Nephron (organoid): ENCODE results near the gene CAGE1.

Source experiments
- H3K27ac Mint-ChIP-seq, 3 experiments: 2 replicates each; pipeline ENCODE4 v1.8.0; 2020; ENCODE audit warnings: mixed read lengths in 3 of 3, mild to moderate bottlenecking in 2 of 3, moderate library complexity in 1 of 3
- H3K27me3 Mint-ChIP-seq: 2 replicates; pipeline ENCODE4 v1.8.0; 2021; ENCODE audit warnings: low read depth, mild to moderate bottlenecking, moderate library complexity, mixed read lengths
- H3K36me3 Mint-ChIP-seq: 2 replicates; pipeline ENCODE4 v1.8.0; 2020; ENCODE audit warnings: low read depth, mixed read lengths
- H3K4me1 Mint-ChIP-seq: 2 replicates; pipeline ENCODE4 v1.8.0; 2020; ENCODE audit warnings: mixed read lengths
- H3K4me3 Mint-ChIP-seq, 3 experiments: 2 replicates each; pipeline ENCODE4 v1.8.0; 2020; ENCODE audit warnings: mild to moderate bottlenecking in 3 of 3, mixed read lengths in 3 of 3, moderate library complexity in 2 of 3
- H3K9me3 Mint-ChIP-seq: 2 replicates; pipeline ENCODE4 v1.8.0; 2020; ENCODE audit warnings: mixed read lengths
- CTCF ChIP-seq, 3 experiments: fragments of 200-600 bp; sonication (generic); IDR thresholded peaks; one replicate each; pipeline ENCODE4 v1.5.0; 2021; ENCODE audit warnings: antibody characterized with exemption in 3 of 3; ENCODE audit not compliant: unreplicated experiment in 3 of 3

Gene CAGE1

DNA sequence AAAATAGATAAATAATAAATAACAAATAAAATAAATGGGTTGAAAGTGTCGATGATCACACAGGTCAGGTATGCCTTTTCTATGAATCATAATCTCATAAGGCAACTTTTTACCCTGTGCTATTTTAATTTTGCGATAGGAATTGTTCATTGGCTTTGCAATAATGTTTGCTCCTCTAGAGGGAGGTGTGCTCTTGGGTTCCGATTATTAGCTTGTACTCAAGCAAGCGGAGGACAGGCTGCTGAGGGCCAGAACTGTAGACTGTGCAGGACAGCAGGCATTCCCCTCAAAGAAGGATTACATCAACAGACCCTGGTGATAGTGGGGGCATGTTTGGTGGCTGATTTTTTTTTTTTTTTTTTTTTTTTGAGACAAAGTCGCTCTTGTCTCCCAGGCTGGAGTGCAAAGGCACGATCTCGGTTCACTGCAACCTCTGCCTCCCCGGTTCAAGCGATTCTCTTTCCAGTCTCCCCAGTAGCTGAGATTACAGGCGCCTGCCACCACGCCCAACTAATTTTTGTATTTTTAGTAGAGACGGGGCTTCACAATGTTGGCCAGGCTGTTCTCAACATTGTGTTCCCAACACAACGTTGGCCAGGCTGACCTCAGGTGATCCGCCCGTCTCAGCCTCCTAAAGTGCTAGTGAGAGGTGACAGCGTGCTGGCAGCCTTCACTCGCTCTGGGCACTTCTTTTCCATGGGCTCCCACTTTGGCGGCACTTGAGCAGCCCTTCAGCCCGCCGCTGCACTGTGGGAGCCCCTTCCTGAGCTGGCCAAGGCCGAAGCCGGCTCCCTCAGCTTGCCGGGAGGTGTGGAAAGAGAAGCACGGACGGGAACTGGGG lies 35.6 kb upstream of the CAGE1 start:
- Mint-ChIP-seq H3K9me3 (no peaks in the 10 kb centered on the region), H3K27me3 (peaks cover 4% of the 10 kb centered on the region), H3K27ac (no peak overlapping the region), H3K4me3 (no peak overlapping the region), H3K36me3 (no peaks in the 10 kb centered on the region), H3K4me1 (no peaks in the 10 kb centered on the region)
- peak in 2 of 3 experiments; percentile 39 to 44 for TF ChIP-seq CTCF (IDR thresholded peaks at IDR 0.05; ENCODE audit: unreplicated experiment in 3 of 3)

GRCh38 chr6:7424058-7424457 lies 34.5 kb upstream of the CAGE1 start:
- Mint-ChIP-seq H3K9me3 (no peaks in the 10 kb centered on the region), H3K27me3 (peaks cover 4% of the 10 kb centered on the region), H3K36me3 (no peaks in the 10 kb centered on the region), H3K27ac (no peak overlapping the region), H3K4me1 (no peaks in the 10 kb centered on the region), H3K4me3 (no peak overlapping the region)
- no peak for TF ChIP-seq CTCF (IDR thresholded peaks at IDR 0.05; ENCODE audit: unreplicated experiment in 3 of 3)

GRCh38 chr6:7421066-7421465 lies 31.5 kb upstream of the CAGE1 start:
- no peak for TF ChIP-seq CTCF (IDR thresholded peaks at IDR 0.05; ENCODE audit: unreplicated experiment in 3 of 3)
- H3K27me3 Mint-ChIP-seq, result no peaks in the 10 kb centered on the region
- no peaks in the 10 kb centered on the region for H3K9me3 Mint-ChIP-seq
- peaks cover 4% of the 10 kb centered on the region for H3K4me1 Mint-ChIP-seq
- no peak overlapping the region for H3K4me3 Mint-ChIP-seq
- H3K36me3 Mint-ChIP-seq, result peaks cover 16% of the 10 kb centered on the region
- H3K27ac Mint-ChIP-seq, result no peak overlapping the region

DNA sequence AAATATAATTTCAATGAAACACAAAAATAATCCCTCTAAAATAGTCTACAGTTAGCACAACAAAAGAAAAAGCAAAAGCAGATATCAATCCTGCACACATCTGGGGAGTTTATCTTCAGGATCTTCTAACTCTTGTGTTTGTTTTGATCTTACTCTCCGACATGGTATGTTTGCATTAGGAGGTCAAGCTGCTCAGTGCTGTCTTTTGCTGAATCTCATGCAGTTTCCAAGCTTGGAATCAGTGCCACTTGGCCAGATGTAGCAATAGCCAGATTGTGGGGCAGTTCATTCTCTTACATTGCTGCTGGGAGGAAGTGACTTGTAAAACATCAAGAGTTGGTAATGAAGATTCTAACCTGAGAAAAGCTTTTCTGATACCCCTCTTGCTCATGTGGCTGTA lies 29.5 kb upstream of the CAGE1 start:
- TF ChIP-seq CTCF (IDR thresholded peaks at IDR 0.05; ENCODE audit: unreplicated experiment in 3 of 3), result no peak
- Mint-ChIP-seq H3K27ac (peak overlapping the region in 1 of 3 experiments; percentile 12), H3K36me3 (peaks cover 30% of the 10 kb centered on the region), H3K4me1 (peaks cover 4% of the 10 kb centered on the region), H3K9me3 (no peaks in the 10 kb centered on the region), H3K27me3 (no peaks in the 10 kb centered on the region), H3K4me3 (no peak overlapping the region)

DNA sequence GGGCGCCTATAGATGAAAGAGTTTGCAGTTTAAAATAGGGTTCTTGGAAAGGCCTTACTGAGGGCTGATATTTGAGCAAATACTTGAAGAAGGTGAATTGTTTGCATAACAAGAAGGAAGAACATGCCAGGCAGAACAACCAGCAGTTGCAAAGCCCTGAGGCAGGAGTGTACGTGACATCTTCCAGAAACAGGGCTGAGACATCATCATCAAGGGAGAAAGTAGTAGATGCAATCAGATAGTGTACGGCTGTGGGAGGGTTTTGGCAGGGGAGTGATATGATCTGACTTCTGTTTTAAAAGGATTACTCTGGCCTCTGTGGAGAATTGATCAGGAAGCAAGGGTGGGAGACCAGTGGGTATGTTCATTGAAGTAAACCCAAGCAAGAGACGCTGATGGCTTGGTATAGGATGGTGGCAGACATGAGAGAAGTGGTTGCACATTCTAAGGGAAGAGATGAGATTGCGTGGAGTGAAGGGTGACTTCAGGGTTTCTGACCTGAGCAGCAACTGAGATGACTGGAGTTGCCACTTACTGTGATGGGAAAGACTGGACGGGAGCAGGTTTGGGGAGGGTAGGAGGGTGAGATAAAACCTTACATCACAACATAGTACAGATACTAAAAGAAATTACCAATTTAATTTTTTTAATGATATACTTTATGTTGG lies 28.8 kb upstream of the CAGE1 start:
- H3K27me3 Mint-ChIP-seq, result no peaks in the 10 kb centered on the region
- H3K27ac Mint-ChIP-seq, result peak overlapping the region in 1 of 3 experiments; percentile 17
- no peak for TF ChIP-seq CTCF (IDR thresholded peaks at IDR 0.05; ENCODE audit: unreplicated experiment in 3 of 3)

More for the DNA sequence above, 28.8 kb upstream of the CAGE1 start:
- Mint-ChIP-seq H3K36me3 (peaks cover 34% of the 10 kb centered on the region), H3K9me3 (no peaks in the 10 kb centered on the region), H3K4me1 (peaks cover 4% of the 10 kb centered on the region), H3K4me3 (no peak overlapping the region)
